Keratinocyte (primary cell): ENCODE measurements around the gene IARS1.

Experiments
- CTCF ChIP-seq, 3 experiments: IDR thresholded peaks in 1 of 3; conservative IDR thresholded peaks in 1 of 3; optimal IDR thresholded peaks in 1 of 3; 2 replicates in 2 of 3; 3 replicates in 1 of 3; pipeline versions ENCODE3 to v1.5.1; 2011; ENCODE audit warnings: low read length in 3 of 3, mild to moderate bottlenecking in 3 of 3, moderate library complexity in 2 of 3, control low read depth in 1 of 3, inconsistent platforms in 1 of 3; ENCODE audit not compliant: insufficient read depth in 2 of 3; ENCODE audit errors: extremely low read depth in 1 of 3
- EZH2 ChIP-seq: IDR thresholded peaks from one replicate; pipeline ENCODE4 v1.6.1; 2012; ENCODE audit warnings: inconsistent platforms, mild to moderate bottlenecking, low read length, moderate library complexity

GRCh38 chr9:92245005-92245797 lies 48.3 kb downstream of the IARS1 start:
- TF ChIP-seq CTCF (optimal IDR thresholded peaks at IDR 0.05 in 1 of 3, IDR thresholded peaks at IDR 0.05 in 1 of 3, conservative IDR thresholded peaks at IDR 0.05 in 1 of 3; ENCODE audit: extremely low read depth in 1 of 3, insufficient read depth in 2 of 3, low read length in 3 of 3) = no peak
- no peak for TF ChIP-seq EZH2
